ENCODE results near the gene KRT8.

Gene KRT8

DNA sequence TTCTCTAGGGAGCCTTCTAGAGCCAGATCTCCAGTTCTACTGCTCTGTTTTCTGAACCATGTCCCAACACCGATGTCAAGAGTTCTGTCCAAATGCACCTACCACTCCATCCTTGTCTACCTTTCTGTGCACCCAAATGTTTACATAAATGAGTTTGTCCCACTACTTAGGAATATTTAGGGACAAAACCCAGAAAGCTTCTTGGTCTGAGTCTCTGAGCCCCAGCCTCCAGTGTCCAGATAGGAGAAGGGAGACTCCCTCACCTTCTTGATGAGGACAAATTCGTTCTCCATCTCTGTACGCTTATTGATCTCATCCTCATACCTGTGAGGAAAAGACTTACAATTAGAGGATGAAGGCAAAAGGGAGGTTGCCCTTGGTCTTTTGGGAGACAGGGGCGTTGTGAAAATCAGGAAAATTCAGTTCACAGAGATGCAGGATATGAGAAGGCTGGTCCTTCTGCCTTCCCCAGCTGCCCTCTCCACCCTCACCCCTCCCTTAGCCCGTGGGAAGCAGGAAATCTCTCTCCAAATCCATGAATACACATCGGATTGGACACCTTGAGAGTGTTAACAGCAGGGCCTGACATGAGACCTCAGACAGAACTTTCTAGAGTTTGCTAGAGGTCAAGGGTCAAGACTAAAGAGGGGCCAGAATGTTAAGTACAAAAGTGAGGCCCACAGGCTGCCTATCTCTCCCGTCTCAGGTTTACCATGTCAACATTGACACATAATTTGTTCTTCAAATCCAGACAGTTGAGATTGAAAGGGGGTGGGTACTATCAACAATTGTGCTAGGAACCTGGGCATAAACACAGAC is 3.8 kb downstream of the KRT8 start:
- Histone ChIP-seq H3K27me3 (ENCODE audit: control insufficient read depth, insufficient read depth, low read length) (no peaks in the 10 kb centered on the region), H3K4me3 (ENCODE audit: low read depth, low read length) (no peak overlapping the region), H3K27ac (ENCODE audit: low read depth, low read length) (no peak overlapping the region), H3K36me3 (ENCODE audit: control insufficient read depth, insufficient read depth, low read length) (peaks cover 50% of the 10 kb centered on the region), H3K4me1 (ENCODE audit: control insufficient read depth, insufficient read depth, low read length) (peaks cover 5% of the 10 kb centered on the region), H3K9ac (ENCODE audit: low read depth, low read length) (no peak overlapping the region), H3K9me3 (ENCODE audit: control insufficient read depth, insufficient read depth, low read length) (no peaks in the 10 kb centered on the region)

DNA sequence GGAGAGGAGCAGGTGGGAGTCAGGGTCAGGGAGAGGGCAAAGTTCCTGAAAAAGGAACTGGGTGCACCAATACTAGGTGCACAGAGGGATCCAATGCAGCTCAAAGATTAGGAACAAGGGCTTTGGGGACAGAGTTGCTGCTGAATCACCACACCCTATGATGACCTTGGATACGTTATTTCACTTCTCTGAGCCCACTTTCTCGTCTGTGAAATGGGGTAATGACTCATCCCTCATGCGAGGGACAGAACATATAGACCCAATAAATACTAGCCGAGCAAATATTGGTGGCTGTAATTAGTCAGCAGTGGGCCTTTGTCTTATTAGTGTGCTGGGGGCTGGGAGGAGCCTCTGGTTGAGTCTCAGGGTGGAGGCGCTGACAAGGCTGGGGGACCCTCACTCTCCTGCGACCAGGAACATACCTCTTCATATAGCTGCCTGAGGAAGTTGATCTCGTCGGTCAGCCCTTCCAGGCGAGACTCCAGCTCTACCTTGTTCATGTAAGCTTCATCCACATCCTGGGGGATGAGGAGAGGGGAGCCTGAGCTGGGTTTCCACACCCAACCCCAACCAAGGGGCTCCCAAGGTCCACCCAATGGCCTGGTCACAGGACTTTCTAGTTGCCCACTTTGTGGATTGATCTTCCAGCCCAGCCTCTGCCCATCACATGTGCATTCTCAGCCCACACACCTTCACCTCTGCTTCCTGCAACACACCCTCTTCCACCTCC is 4.5 kb downstream of the KRT8 start:
- Histone ChIP-seq H3K9ac (ENCODE audit: low read depth, low read length) (no peak overlapping the region), H3K9me3 (ENCODE audit: control insufficient read depth, insufficient read depth, low read length) (no peaks in the 10 kb centered on the region), H3K27ac (ENCODE audit: low read depth, low read length) (no peak overlapping the region), H3K27me3 (ENCODE audit: control insufficient read depth, insufficient read depth, low read length) (no peaks in the 10 kb centered on the region), H3K36me3 (ENCODE audit: control insufficient read depth, insufficient read depth, low read length) (peaks cover 50% of the 10 kb centered on the region), H3K4me1 (ENCODE audit: control insufficient read depth, insufficient read depth, low read length) (peaks cover 3% of the 10 kb centered on the region), H3K4me3 (ENCODE audit: low read depth, low read length) (no peak overlapping the region)

DNA sequence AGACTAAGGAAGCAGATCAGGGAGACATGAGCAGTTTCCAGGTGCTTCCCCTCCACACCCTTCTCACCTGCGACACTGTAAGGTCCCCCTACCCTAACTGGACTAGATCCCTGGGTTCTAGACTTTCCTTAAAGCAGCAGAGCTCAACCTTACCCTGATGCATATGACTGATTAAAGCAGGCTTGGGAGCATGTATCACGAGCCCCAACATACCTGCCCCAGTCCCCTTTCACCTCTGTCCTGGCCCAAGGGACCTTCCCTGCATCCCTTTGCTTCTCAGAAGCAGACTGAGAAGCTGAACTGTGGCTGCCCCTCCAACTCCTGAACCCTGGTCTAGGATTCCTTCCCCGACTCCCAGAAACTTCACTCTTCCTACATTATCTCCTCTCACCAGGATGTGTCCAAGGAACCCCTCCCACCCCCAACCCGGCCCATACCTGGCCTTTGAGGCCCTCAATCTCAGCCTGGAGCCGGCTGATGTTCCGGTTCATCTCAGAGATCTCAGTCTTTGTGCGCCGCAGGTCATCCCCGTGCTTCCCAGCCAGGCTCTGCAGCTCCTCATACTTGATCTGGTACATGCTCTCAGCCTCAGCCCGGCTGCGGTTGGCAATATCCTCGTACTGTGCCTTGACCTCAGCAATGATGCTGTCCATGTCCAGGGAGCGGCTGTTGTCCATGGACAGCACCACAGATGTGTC is 5.4 kb downstream of the KRT8 start:
- Histone ChIP-seq H3K36me3 (ENCODE audit: control insufficient read depth, insufficient read depth, low read length) (peaks cover 50% of the 10 kb centered on the region), H3K27ac (ENCODE audit: low read depth, low read length) (no peak overlapping the region), H3K4me1 (ENCODE audit: control insufficient read depth, insufficient read depth, low read length) (no peaks in the 10 kb centered on the region), H3K27me3 (ENCODE audit: control insufficient read depth, insufficient read depth, low read length) (no peaks in the 10 kb centered on the region), H3K4me3 (ENCODE audit: low read depth, low read length) (no peak overlapping the region), H3K9ac (ENCODE audit: low read depth, low read length) (no peak overlapping the region), H3K9me3 (ENCODE audit: control insufficient read depth, insufficient read depth, low read length) (no peaks in the 10 kb centered on the region)

DNA sequence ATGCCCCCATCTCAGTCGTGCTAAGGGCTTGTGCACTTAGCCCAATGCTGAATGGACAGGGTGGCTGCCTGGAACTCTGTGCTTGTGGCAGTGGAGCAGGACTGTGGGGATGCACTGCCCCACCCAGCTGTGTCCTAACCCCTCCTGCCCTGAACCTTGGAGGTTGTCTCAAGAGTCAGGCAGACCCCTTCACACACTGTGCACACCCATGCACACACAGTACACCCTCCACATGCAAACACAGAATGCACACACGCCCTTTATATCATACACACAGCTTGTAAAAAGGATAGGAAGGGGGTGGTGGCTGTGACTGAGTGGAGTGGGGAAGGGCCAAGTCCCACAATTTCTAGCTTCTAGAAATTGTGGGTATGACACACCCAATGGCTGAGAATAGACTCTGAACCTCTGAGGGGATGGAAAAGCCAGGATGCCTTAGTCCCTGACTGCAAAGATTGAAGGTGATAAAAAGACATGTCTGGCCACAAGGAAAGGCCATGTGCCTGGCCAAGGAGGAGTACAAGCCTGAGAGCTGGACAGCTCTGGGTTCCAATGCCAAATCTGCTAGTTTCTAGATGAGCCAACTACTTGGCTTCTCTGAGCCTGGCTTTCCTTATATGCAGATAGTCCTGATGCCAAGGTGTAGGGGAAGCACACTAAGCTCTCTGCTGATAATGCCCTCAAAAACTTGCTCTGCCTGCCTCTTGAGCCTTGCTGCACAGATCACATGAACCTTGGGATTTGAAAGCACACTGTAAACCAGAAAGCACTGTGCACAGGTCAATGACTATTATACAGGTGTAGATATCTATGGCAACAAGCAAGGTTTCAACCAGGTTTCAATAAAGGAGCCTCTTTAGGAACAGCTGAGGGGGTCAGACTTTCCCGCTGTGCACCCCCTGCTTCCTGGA is 8.4 kb downstream of the KRT8 start:
- Histone ChIP-seq H3K27ac (ENCODE audit: low read depth, low read length) (no peak overlapping the region), H3K9ac (ENCODE audit: low read depth, low read length) (no peak overlapping the region), H3K4me3 (ENCODE audit: low read depth, low read length) (no peak overlapping the region), H3K27me3 (ENCODE audit: control insufficient read depth, insufficient read depth, low read length) (no peaks in the 10 kb centered on the region), H3K4me1 (ENCODE audit: control insufficient read depth, insufficient read depth, low read length) (no peaks in the 10 kb centered on the region), H3K36me3 (ENCODE audit: control insufficient read depth, insufficient read depth, low read length) (peaks cover 42% of the 10 kb centered on the region), H3K9me3 (ENCODE audit: control insufficient read depth, insufficient read depth, low read length) (no peaks in the 10 kb centered on the region)

DNA sequence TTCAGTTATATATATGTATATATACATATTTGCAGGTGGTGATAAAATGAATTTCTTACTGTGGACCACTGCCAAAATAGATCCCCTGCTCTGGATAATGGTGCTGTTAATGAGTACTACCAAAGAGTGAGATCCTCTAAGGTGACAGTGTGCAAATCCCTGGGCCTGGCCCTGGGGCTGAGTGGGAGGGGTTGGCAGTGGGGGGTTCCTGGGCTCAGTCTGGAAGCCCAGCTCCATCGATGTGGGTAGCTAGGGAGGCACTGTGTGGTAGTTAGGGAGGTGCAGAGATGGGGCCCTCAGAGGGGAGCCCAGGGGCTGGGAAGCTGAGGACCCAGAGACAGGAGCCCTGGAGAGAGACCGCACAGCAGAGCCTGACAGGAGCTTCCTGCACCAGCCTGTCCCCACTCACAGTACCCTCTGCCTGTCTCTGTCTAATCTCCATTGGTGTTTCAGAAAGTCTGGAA is 9.1 kb downstream of the KRT8 start:
- Histone ChIP-seq H3K27me3 (ENCODE audit: control insufficient read depth, insufficient read depth, low read length) (no peaks in the 10 kb centered on the region), H3K9me3 (ENCODE audit: control insufficient read depth, insufficient read depth, low read length) (no peaks in the 10 kb centered on the region), H3K36me3 (ENCODE audit: control insufficient read depth, insufficient read depth, low read length) (peaks cover 35% of the 10 kb centered on the region), H3K4me3 (ENCODE audit: low read depth, low read length) (no peak overlapping the region), H3K9ac (ENCODE audit: low read depth, low read length) (no peak overlapping the region), H3K4me1 (ENCODE audit: control insufficient read depth, insufficient read depth, low read length) (no peaks in the 10 kb centered on the region), H3K27ac (ENCODE audit: low read depth, low read length) (no peak overlapping the region)

DNA sequence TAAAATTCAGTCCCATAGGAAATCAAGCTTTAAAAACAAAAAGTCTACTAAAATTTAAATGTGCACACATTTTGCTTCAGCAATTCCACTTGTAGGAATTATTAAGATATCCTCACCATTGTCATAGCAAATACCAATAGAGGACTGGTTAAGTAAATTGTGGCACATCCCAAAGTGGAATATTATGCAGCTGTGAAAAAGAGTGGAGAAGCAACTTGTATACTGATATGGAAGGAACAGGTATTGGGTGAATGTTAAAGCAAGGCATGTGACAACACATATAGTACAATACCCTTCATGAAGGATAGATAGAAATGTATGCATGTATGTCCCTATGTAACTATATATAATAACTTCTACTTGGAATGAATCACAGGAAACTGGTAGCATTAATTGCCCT is 11.9 kb downstream of the KRT8 start:
- Histone ChIP-seq H3K9ac (ENCODE audit: low read depth, low read length) (no peak overlapping the region), H3K9me3 (ENCODE audit: control insufficient read depth, insufficient read depth, low read length) (no peaks in the 10 kb centered on the region), H3K27me3 (ENCODE audit: control insufficient read depth, insufficient read depth, low read length) (no peaks in the 10 kb centered on the region), H3K4me1 (ENCODE audit: control insufficient read depth, insufficient read depth, low read length) (no peaks in the 10 kb centered on the region), H3K4me3 (ENCODE audit: low read depth, low read length) (no peak overlapping the region), H3K27ac (ENCODE audit: low read depth, low read length) (no peak overlapping the region), H3K36me3 (ENCODE audit: control insufficient read depth, insufficient read depth, low read length) (peaks cover 13% of the 10 kb centered on the region)

DNA sequence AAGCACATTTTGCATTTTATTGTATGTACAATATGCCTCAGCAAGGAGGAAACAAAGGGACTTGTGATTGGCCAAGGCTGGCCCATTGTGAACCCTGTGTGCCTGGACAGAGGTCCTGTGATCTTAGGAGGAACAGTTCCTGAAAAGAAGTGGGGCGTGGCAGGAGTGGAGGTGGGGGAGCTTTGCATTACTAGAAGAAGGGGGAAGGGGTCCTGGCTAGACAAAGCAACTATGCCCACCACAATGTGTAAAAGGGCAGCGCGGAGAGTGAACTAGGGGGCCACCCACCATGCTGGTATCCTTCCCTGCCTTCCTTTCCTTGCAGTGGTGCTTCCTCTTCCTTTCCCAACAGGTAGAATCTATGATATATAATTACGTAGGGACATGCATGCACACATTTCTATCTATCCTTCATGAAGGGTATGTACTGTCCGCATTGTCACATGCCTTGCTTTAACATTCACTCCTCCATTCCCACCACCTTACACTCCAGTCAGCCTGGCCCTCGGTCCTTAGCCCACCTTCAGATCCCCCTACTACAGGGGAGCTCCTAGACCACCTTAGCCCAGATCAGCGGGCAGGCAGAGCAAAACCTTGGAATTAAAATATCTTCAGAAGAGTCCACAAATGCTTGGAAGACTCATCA is 12.5 kb downstream of the KRT8 start:
- no peak overlapping the region for H3K4me3 ChIP-seq (ENCODE audit: low read depth, low read length)
- no peak overlapping the region for H3K27ac ChIP-seq (ENCODE audit: low read depth, low read length)
- H3K36me3 ChIP-seq (ENCODE audit: control insufficient read depth, insufficient read depth, low read length): peaks cover 9% of the 10 kb centered on the region
- H3K9ac ChIP-seq (ENCODE audit: low read depth, low read length): no peak overlapping the region
- H3K9me3 ChIP-seq (ENCODE audit: control insufficient read depth, insufficient read depth, low read length): no peaks in the 10 kb centered on the region
- no peaks in the 10 kb centered on the region for H3K4me1 ChIP-seq (ENCODE audit: control insufficient read depth, insufficient read depth, low read length)
- no peaks in the 10 kb centered on the region for H3K27me3 ChIP-seq (ENCODE audit: control insufficient read depth, insufficient read depth, low read length)

DNA sequence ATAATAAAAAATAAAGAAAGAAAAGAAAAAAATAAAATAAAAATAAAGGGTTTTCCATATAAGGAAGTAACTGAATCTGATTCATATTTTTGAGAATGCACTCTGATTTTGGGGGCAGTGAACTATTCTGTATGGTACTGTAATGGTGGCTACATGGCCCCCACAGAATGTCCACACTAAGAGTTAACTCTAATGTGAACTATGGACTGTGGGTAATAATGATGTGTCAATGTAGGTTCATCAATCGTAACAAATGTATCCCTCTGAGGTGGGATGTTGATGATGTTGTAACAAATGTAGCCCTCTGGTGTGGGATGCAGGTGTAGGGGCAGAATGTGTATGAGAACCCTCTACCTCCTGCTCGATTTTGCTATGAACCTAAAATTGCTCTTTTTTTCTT is 13.8 kb downstream of the KRT8 start:
- Histone ChIP-seq H3K9ac (ENCODE audit: low read depth, low read length) (no peak overlapping the region), H3K4me3 (ENCODE audit: low read depth, low read length) (no peak overlapping the region), H3K36me3 (ENCODE audit: control insufficient read depth, insufficient read depth, low read length) (no peaks in the 10 kb centered on the region), H3K27ac (ENCODE audit: low read depth, low read length) (no peak overlapping the region), H3K4me1 (ENCODE audit: control insufficient read depth, insufficient read depth, low read length) (no peaks in the 10 kb centered on the region), H3K9me3 (ENCODE audit: control insufficient read depth, insufficient read depth, low read length) (no peaks in the 10 kb centered on the region), H3K27me3 (ENCODE audit: control insufficient read depth, insufficient read depth, low read length) (no peaks in the 10 kb centered on the region)

DNA sequence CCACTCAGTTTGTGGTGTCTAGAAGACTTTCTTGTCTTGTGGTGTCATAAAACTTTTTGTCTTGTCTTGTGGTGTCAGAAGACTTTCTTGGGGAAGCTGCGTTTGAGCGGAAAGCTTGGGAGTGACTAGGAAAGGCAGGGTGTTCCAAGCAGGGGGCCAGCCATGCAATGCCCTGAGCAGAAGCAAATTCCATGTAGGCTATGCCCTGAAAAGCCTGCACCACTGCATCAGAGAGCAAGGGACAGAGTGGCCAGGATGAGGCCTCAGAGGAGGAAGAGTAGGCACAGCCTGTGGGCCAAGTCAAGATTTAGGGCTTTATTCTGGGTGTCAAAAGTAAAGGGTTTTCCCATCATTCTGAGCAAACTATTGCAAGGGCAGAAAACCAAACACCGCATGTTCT is 14.5 kb downstream of the KRT8 start:
- Histone ChIP-seq H3K36me3 (ENCODE audit: control insufficient read depth, insufficient read depth, low read length) (no peaks in the 10 kb centered on the region), H3K4me3 (ENCODE audit: low read depth, low read length) (no peak overlapping the region), H3K27me3 (ENCODE audit: control insufficient read depth, insufficient read depth, low read length) (no peaks in the 10 kb centered on the region), H3K9ac (ENCODE audit: low read depth, low read length) (no peak overlapping the region), H3K27ac (ENCODE audit: low read depth, low read length) (no peak overlapping the region), H3K4me1 (ENCODE audit: control insufficient read depth, insufficient read depth, low read length) (no peaks in the 10 kb centered on the region), H3K9me3 (ENCODE audit: control insufficient read depth, insufficient read depth, low read length) (no peaks in the 10 kb centered on the region)
